GM23248 (cell line): ENCODE measurements around the gene THAP3. TPM values are rescaled to one million over a fixed set of nuclear protein-coding genes. Genes with fewer than 3 reads are reported as not detected.

Experiments
- DNase-seq: peaks from one replicate; pipeline ENCODE4 v3.0.0-alpha.2; 2015
- H2AFZ ChIP-seq: fragments of 200-600 bp; sonication (generic); 2 replicates; pipeline ENCODE4 v1.6.1; 2016; ENCODE audit warnings: antibody characterized with exemption
- H3F3A ChIP-seq: fragments of 200-600 bp; sonication (generic); 2 replicates; pipeline ENCODE4 v1.6.1; 2016; ENCODE audit warnings: mild to moderate bottlenecking, antibody characterized with exemption, mixed run types; ENCODE audit not compliant: insufficient read depth
- H3K27ac ChIP-seq: fragments of 200-600 bp; sonication (generic); 2 replicates; pipeline ENCODE4 v1.5.1; 2016; ENCODE audit warnings: mild to moderate bottlenecking
- H3K27me3 ChIP-seq: fragments of 200-600 bp; sonication (generic); replicated peaks from 2 replicates; pipeline ENCODE4 v1.6.1; 2016; ENCODE audit warnings: mild to moderate bottlenecking; ENCODE audit not compliant: insufficient read depth
- H3K36me3 ChIP-seq: fragments of 200-600 bp; sonication (generic); 2 replicates; pipeline ENCODE4 v1.6.1; 2016; ENCODE audit warnings: low read depth, mild to moderate bottlenecking
- H3K4me1 ChIP-seq: fragments of 200-600 bp; sonication (generic); 2 replicates; pipeline ENCODE4 v1.6.1; 2016; ENCODE audit warnings: mild to moderate bottlenecking; ENCODE audit not compliant: insufficient read depth
- H3K4me2 ChIP-seq: fragments of 200-600 bp; sonication (generic); one replicate; pipeline ENCODE4 v1.6.1; 2016; ENCODE audit warnings: mild to moderate bottlenecking; ENCODE audit not compliant: unreplicated experiment
- H3K4me3 ChIP-seq: fragments of 200-600 bp; sonication (generic); 2 replicates; pipeline ENCODE4 v1.5.1; 2016; ENCODE audit warnings: mild to moderate bottlenecking
- H3K79me2 ChIP-seq: fragments of 200-600 bp; sonication (generic); 2 replicates; pipeline ENCODE4 v1.6.1; 2016; ENCODE audit warnings: mild to moderate bottlenecking; ENCODE audit not compliant: insufficient read depth
- H3K9ac ChIP-seq: fragments of 200-600 bp; sonication (generic); 2 replicates; pipeline ENCODE4 v1.6.1; 2016; ENCODE audit warnings: mild to moderate bottlenecking
- H3K9me2 ChIP-seq: fragments of 200-600 bp; sonication (generic); 2 replicates; pipeline ENCODE4 v1.6.1; 2016; ENCODE audit warnings: mixed run types, mild to moderate bottlenecking, moderate library complexity; ENCODE audit not compliant: insufficient read depth
- H3K9me3 ChIP-seq: fragments of 200-600 bp; sonication (generic); one replicate; pipeline ENCODE4 v1.6.1; 2017; ENCODE audit warnings: low read depth
- H4K20me1 ChIP-seq: fragments of 200-600 bp; sonication (generic); 2 replicates; pipeline ENCODE4 v1.6.0; 2016; ENCODE audit not compliant: insufficient read depth
- EZH2 ChIP-seq: fragments of 200-600 bp; sonication (generic); IDR thresholded peaks from 2 replicates; pipeline ENCODE4 v1.6.1; 2018; ENCODE audit warnings: antibody characterized with exemption, mild to moderate bottlenecking; ENCODE audit not compliant: insufficient read depth, poor library complexity, severe bottlenecking
- EZH2phosphoT487 ChIP-seq: fragments of 200-600 bp; sonication (generic); IDR thresholded peaks from 2 replicates; pipeline ENCODE4 v1.6.1; 2018; ENCODE audit warnings: antibody characterized with exemption, moderate library complexity, mild to moderate bottlenecking, low read depth; ENCODE audit not compliant: insufficient read depth
- WGBS, 2 experiments: methylation state at CpG; one replicate each; pipeline ENCODE4 v1.1.6; 2015 to 2017; ENCODE audit warnings: low lambda C conversion rate in 2 of 2, low coverage in 1 of 2; ENCODE audit errors: missing lambda C conversion rate in 2 of 2; 5-methylcytosine and 5-hydroxymethylcytosine counted together
- in situ Hi-C: fragments of 300-500 bp; cut with MboI; formaldehyde crosslinking; loops from 2 replicates; pipeline ENCODE4 v1.15.0; 2020
- polyA plus RNA-seq: library from polyadenylated mRNA; unstranded; fragments of >200 nt; fragmentation: Nextera tagmentation; extraction: Ambion mirVana; gene quantifications from 2 replicates; pipeline ENCODE4 v1.2.1, GENCODE V29; 2016
- total RNA-seq: library from RNA; depleted of rRNA; stranded (reverse); fragments of >200 nt; shearing (Covaris generic); gene quantifications from 2 replicates; pipeline ENCODE4 v1.2.3, GENCODE V29; 2014

The THAP3 gene
- total and polyA plus RNA-seq, 2 experiments from 2014 or later = 14.5 to 19.0 TPM

GRCh38 chr1:6586404-6586816 lies 38.3 kb upstream of the THAP3 start:
- H3K4me1 ChIP-seq = no peaks in the 10 kb centered on the region
- H3K27ac ChIP-seq = no peak overlapping the region
- H3K4me3 ChIP-seq = no peak overlapping the region
- no peaks in the 10 kb centered on the region for H3K9me3 ChIP-seq
- H3K36me3 ChIP-seq = peaks cover 6% of the 10 kb centered on the region; the same call in 1 of the 2 replicates
- no peaks in the 10 kb centered on the region for H4K20me1 ChIP-seq
- TF ChIP-seq EZH2phosphoT487 (no peak), EZH2 (no peak)
- no peak overlapping the region for H3K4me2 ChIP-seq
- peaks cover 32% of the 10 kb centered on the region for H3K79me2 ChIP-seq
- H3K27me3 ChIP-seq = no peaks in the 10 kb centered on the region
- WGBS, 2 experiments = 77 to 82% methylated on average over 9 to 11 of the region's 11 CpGs
- H3K9me2 ChIP-seq = no peaks in the 10 kb centered on the region
- H3K9ac ChIP-seq = no peak overlapping the region
- no peak overlapping the region for H2AFZ ChIP-seq
- DNase-seq = no peak
- in situ Hi-C loops = no loop called here
- peaks cover 23% of the 10 kb centered on the region for H3F3A ChIP-seq

- 61 to 63% methylated on average over 13 of the region's 13 CpGs for whole genome bisulfite sequencing, 2 experiments
These were observed 37.2 kb upstream of the THAP3 start for GRCh38 chr1:6587261-6588005.

GRCh38 chr1:6588128-6588892 lies 36.4 kb upstream of the THAP3 start:
- H3K27me3 ChIP-seq = no peaks in the 10 kb centered on the region
- no peaks in the 10 kb centered on the region for H3K9me3 ChIP-seq
- no peak for TF ChIP-seq EZH2
- H3F3A ChIP-seq = peaks cover 23% of the 10 kb centered on the region
- H4K20me1 ChIP-seq = no peaks in the 10 kb centered on the region
- peaks cover 6% of the 10 kb centered on the region; the same call in 1 of the 2 replicates for H3K36me3 ChIP-seq
- WGBS, 2 experiments = 91 to 93% methylated on average over 25 of the region's 25 CpGs
- H3K79me2 ChIP-seq = peaks cover 33% of the 10 kb centered on the region
- H3K9me2 ChIP-seq = no peaks in the 10 kb centered on the region
- H3K9ac ChIP-seq = no peak overlapping the region
- no peak overlapping the region for H3K4me3 ChIP-seq
- DNase-seq = no peak
- in situ Hi-C loops = no loop called here
- no peaks in the 10 kb centered on the region for H3K4me1 ChIP-seq
- no peak overlapping the region for H2AFZ ChIP-seq
- no peak overlapping the region for H3K4me2 ChIP-seq
- no peak overlapping the region for H3K27ac ChIP-seq

More at GRCh38 chr1:6587261-6588005, 37.2 kb upstream of the THAP3 start:
- Histone ChIP-seq H3K4me1 (no peaks in the 10 kb centered on the region), H3K9me3 (no peaks in the 10 kb centered on the region), H3F3A (peaks cover 23% of the 10 kb centered on the region), H3K4me3 (no peak overlapping the region), H3K79me2 (peaks cover 33% of the 10 kb centered on the region; the same call in 1 of the 2 replicates), H4K20me1 (no peaks in the 10 kb centered on the region), H3K4me2 (no peak overlapping the region), H3K9me2 (no peaks in the 10 kb centered on the region), H3K9ac (no peak overlapping the region), H3K27me3 (no peaks in the 10 kb centered on the region), H3K27ac (no peak overlapping the region), H3K36me3 (peaks cover 6% of the 10 kb centered on the region; the same call in 1 of the 2 replicates), H2AFZ (no peak overlapping the region)
- TF ChIP-seq EZH2phosphoT487 = no peak
- TF ChIP-seq EZH2 = no peak
- in situ Hi-C loops = no loop called here
- peak; percentile 26 for DNase-seq

GRCh38 chr1:6588893-6589520 lies 35.7 kb upstream of the THAP3 start:
- Histone ChIP-seq H3K4me3 (no peak overlapping the region), H4K20me1 (no peaks in the 10 kb centered on the region), H3K9ac (peak overlapping the region; percentile 3; the same call in 1 of the 2 replicates), H3F3A (peaks cover 23% of the 10 kb centered on the region), H3K4me2 (no peak overlapping the region), H3K27ac (no peak overlapping the region), H3K9me3 (no peaks in the 10 kb centered on the region), H3K9me2 (no peaks in the 10 kb centered on the region), H3K4me1 (no peaks in the 10 kb centered on the region), H3K79me2 (peaks cover 33% of the 10 kb centered on the region), H2AFZ (no peak overlapping the region), H3K36me3 (peaks cover 13% of the 10 kb centered on the region), H3K27me3 (no peaks in the 10 kb centered on the region)
- in situ Hi-C loops = no loop called here
- DNase-seq = no peak
- 80 to 84% methylated on average over 22 to 23 of the region's 24 CpGs for WGBS, 2 experiments
- TF ChIP-seq EZH2phosphoT487 = no peak
- TF ChIP-seq EZH2 = no peak
